Sigmoid colon (tissue), 4 donors: Measurements from ENCODE around the gene PRDM16.

ENCODE experiments used
- CTCF ChIP-seq, 4 experiments: fragments of 450-650 bp in 3 of 4; fragments of 200-600 bp in 1 of 4; IDR thresholded peaks; one replicate each; pipeline ENCODE4 v1.5.1; 2016 to 2019; ENCODE audit warnings: antibody characterized with exemption in 4 of 4, mild to moderate bottlenecking in 3 of 4, moderate library complexity in 2 of 4
- POLR2AphosphoS5 ChIP-seq, 4 donors: sonication (generic); formaldehyde crosslinking; IDR thresholded peaks; one replicate each; pipeline ENCODE4 v1.6.1; 2017; ENCODE audit warnings: antibody characterized with exemption in 4 of 4

GRCh38 chr1:3097861-3098260 lies 28.9 kb downstream of the PRDM16 start:
- TF ChIP-seq CTCF (IDR thresholded peaks at IDR 0.05), result no peak
- TF ChIP-seq POLR2AphosphoS5 (IDR thresholded peaks at IDR 0.05), result no peak
